Kasumi-1 (cell line): ENCODE measurements around the gene CCDC71L.

ENCODE experiments used
- DNase-seq, 2 experiments: peaks; one replicate each; lab custom pipeline; 2025; lab: John Stamatoyannopoulos, UW

The CCDC71L gene

DNA sequence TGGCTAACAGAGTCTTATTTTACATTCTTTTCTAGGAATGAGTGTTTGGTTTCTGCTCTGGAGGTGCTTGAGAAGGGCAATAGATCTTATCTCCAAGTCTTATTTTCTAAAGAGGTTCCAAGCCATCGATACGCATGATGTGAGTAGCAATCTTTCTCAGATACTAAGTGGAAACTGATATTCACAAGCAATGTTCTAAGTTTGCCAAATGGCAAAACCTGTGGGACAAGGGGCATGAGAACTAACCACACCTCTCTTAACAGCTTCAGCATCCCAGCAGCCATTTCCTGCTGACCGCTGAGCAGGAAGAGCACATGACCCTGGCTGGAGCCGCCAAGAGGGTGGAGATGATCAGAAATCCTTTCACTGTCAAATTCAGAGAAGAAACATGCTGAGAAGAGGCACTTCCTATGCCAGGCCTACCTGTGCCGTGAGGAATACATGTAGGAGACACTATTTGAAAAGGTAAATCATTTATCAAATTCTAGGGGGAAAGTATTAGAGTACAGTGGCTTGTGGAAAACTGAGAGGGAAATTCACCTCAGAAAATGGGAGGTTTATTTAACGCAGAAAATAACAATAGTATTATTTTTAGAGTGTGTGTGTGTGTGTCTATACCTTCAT, 35.2 kb downstream of the CCDC71L start:
- DNase-seq, result no peak

DNA sequence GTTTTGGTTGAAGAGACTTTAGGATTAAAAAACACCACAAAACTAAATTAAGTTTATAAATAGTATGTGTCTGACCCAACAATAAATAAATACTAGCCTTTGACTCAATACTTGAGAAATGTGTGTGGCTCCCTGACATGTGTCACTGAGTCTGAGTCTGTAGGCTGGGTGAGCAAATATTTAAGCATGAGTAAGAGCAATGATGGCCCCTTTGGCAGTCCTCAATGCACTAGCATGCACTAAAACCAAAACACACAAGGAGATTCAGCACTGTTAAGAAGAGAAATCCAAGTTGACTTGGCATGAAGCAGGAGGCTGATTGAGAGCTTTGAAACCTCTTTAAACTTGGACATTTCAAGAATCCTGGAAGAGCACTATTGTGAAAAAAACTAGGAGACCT, 37.1 kb downstream of the CCDC71L start:
- no peak for DNase-seq

DNA sequence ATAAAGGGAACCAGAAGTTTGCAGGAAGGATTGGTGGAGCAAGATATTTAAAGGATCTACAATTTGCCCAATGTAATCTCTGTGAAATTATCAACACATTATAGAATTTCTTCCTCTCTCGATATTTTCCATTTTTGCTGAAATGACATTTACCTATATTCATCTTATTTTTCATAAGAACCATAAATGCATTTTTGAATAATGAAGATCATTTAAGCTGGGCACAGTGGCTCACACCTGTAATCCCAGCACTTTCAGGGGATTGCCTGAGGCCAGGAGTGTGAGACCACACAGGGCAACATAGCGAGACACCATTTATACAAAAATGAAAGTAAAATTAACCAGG, 37.7 kb downstream of the CCDC71L start:
- no peak for DNase-seq

DNA sequence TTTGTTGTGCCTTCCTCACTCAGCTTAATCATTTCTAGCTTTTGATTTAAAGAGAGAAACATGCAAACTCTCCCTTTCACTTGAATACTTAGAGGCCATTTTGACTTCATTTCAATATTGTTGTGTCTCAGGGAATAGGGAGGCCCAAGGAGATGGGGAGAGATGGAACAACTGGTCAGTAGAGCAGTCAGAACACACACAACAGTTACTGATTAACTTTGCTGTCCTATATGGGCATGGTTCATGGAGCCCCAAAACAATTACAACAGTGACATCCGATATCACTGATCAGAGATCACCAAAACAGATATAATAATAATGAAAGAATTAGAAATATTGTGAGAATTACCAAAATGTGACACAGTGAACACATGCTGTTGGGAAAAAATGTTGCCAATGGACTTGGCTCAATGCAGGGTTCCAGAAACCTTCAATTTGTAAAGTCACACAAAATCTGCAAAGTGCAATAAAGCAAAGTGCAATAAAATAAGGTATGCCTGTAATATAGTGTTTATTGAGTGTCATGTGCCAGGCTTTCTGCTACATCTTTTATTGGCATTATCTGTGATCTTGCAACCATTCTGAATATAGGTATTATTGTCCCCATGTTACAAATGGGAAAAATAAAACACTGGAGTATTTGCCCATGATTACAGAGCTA, 38.2 kb downstream of the CCDC71L start:
- DNase-seq, result no peak

DNA sequence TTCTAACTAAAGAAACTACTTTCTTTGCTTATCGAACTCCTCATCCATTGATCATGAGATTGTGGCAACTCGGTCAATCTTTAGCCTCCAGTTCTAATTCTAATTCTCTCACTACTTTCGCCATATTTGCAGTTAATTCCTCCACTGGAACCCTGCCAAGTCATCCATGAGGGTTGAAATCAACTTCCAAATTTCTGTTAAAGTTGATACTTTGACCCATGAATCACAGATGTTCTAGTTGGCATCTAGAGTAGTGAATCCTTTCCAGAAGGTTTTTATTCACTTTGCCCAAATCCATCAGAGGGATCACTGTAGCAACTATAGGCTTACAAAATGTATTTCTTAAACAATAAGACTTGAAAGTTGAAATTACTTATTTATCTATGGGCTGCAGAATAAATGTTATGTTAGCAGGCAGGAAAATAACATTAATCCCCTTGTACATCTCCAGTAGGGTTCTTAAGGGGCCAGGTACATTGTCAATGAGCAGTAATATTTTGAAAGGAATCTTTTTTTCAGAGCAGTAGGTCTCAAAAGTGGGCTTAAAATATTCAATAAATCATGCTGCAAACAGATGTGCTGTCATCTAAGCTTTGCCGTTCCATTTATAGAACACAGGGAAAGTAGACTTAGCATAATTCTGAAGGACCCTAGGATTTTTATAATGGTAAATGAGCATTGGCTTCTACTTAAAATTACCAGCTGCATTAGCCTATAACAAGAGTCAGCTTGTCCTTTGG, 39.4 kb downstream of the CCDC71L start:
- DNase-seq, result no peak

DNA sequence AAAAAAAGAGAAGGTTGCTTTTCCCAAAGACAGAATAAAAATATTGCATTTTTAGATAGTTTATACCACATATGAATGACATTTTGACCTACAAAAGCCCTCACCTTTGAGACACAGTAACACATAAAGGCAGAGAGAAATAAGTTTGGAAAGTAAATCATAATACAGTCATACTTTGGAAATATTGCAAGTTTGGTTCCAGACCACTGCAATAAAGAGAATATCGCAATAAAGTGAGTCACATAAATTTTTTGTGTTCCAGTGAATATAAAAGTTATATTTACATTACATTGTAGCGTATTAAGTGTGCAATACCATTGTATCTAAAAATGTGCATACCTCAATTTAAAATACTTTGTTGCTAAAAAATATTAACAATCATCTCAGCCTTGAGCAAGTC, 40.3 kb downstream of the CCDC71L start:
- DNase-seq, result no peak

DNA sequence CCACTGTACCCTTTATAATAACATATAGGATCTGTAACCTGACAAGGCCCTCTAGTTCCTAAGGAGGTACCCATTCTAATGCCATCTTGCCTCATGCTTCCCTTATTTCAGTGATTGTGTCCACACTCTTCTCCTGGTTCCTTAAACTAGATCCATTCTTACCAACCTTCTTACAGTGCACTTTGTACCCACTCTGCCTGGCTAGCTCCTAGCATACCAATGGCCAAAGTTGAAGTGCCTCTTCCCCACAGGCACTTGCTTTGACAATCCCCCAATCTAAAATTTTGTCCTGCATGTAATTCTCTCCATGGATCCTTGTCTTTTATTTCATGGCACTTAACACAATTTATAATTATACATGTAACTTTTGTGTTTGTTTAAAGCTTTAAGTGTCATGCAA, 40.9 kb downstream of the CCDC71L start:
- no peak for DNase-seq

DNA sequence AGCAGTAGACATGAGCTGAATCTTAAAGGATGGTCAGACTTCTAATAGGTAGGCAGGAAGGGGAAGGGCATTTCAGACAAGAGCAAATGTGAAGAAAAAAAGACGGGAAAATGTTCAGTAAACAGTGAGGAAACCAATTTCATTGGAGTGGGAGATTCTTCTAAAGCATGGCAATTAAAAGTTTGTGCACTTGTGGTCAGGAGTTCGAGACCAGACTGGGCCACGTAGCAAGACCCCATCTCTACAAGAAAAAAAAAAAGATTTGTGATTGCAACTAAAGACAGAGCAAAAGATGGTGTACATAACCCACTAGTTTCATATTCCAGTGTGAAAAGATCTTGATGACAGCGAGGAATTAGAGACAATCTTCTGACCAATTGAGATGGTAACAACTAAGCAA, 41.7 kb downstream of the CCDC71L start:
- no peak for DNase-seq

DNA sequence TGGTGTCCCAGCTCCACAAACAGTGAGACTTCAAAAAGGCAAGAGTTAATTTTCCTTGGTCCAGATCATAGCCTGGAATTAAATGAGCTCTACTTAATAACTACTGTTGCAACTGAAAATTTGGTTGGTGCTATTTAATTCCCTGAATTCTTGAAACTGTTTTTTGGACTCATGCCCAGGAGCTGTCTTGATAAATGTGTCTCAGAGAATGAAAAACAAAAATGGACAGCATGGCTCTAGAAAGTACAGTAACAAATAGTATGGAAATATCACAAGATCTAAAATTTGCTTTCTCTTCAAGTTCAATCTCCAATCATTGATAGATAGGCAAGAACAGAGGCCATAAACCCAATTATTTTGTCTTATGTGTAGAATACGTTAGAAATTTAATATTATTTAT, 42.5 kb downstream of the CCDC71L start:
- no peak for DNase-seq

DNA sequence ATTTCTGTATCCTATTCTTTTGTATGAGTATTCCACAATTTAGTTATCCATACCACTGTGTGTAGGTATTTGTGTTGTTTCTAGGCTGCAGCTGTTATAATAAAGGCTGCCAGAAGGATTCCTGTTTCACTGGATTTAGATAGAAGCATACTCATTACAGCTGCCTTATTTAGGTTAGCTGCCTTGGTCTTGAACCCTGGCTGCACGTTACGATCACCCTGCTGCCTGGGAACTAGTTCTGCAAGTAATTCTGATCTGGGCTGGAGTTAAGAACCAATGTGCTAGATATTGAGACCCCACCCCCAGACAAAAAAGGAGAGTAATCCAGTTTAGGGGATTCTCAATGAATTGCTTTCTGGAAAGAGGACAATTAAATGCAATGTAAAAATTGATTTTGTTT, 43.1 kb downstream of the CCDC71L start:
- no peak for DNase-seq

DNA sequence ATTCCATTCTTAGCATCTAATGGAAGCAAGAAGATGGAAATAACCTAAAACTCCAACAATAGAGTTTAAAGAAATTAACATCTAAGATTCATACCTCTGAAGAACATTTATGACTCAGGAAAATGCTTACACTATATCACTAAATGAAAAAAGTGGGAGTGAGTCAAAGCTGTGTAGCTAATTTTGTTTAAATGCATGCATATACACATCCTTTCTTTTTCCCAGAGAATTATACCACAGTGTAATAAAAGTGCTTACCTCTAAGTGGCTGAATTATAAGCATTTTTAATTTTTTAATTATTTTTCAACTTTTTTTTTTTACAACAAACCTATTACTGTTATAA, 44.3 kb downstream of the CCDC71L start:
- no peak for DNase-seq

DNA sequence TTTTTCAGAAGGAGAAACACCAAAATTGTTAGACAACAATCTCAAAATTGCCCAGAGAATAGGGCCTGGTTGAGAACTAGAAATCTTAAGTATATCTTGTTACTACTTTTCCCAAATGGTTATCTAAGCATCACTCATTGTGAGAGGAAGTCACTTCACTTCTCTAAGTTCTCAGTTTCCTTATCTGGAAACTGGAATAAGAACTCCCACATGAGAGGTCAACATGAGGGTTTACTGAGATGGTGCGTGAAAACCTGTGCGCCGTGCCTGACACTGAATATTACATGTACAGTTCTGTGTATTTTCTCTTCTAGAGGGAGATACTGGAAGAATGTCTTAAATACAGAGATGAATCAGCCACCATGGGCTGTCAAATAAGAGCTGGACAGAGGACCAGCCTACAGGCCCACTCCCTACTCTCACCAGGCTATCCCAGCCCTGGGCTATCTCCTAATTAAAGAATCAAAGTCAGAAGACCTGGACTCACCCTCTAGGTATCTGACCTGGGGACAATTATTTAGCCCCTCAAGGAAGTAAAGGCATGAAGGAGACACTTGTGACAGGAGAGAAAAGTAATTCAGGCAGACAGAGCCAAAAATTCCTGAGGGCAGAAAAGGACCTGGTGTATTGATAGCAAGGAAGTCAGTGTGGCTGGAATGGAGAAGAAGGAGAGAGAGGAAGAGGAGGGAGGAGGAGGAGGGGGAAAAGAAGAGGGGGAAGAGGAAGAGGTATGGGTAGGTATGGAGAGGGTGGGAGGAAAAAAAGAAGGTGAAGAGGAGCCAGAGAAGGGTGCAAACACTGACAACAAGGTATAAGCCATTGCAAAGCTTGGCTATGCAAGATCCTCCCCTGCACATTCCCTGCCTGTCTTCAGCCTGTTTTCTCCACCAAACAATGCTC, 44.9 kb downstream of the CCDC71L start:
- no peak for DNase-seq

DNA sequence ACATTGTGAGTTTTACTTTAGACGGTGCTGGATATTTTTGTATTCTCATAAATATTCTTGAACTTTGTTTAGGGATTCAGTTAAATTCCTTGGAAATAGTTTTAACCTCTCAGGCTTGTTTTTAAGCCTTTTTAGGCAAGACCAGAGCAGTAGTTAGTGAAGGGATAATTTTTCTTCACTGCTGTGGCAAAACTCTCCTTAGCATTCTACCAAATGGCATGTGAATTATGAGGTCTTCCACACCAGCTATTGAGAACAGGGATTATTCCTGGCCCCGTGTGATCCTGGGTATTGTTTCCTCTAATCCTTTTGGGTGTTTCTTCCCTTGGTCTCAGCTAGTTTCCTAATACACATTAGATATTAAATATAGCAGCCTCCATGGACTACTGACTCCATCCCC, 46.2 kb downstream of the CCDC71L start:
- no peak for DNase-seq

DNA sequence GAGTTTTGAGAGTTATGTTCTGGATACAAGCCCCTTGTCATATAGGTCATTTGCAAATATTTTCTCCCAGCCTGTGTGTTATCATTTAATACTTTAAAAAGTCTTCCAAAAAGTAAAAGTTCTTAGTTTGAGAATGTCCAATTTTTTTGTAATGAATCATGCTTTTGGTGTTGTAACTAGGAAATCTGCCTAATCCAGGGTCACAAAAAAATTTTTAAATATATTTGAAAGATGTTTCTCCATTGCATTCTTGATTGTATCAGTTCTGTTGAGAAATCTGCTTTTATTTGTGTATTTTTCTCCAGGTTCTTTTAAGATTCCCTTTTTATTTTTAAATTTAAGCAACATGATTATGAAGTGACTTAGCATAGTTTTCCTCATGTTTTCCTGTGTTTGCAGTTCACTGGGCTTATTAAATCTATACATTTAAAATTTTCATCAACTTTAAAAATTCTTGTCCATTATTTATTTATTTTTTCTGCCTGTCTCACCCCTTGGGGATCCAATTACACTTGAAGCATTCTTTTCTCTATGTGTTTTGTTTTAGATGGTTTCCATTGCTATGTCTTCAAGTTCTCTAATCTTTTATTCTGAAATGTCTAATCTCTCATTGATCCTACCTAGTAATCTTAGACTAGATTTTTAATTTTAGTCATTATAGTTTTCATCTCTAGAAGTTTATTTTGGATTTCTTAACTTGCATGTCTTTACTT, 47.0 kb downstream of the CCDC71L start:
- DNase-seq, result no peak

DNA sequence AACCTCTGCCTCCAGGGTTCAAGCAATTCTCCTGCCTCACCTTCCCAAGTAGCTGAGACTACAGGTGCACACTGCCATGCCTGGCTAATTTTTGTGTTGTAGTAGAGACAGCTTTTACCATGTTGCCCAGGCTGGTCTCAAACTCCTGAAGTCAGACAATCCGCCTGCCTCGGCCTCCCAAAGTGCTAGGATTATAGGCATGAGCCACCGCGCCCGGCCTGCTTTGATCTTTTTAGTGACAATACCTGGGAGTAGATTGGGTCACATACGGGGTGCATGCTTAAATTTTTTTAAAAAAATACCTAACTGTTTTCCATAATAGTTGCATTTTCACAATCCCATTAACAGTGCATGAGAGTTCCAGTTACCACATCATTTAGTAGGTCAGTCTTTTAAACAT, 47.7 kb downstream of the CCDC71L start:
- DNase-seq, result no peak

DNA sequence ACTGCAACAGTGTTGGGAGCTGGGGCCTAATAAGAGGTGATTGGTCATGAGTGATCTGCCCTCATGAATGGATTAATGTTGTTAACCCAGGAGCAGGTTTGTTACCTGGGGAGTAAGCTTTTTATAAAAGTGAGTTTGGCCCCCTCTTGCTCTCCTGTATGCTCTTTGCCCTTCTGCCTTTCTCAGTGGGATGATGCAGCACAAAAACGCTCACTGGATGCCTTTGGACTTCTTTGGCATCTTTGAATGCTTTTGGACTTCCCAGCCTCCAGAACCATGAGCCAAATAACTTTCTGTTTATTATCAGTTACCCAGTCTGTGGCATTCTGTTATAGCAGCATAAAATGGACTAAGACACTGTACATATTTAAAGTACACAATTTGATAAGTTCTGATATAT, 48.5 kb downstream of the CCDC71L start:
- DNase-seq, result no peak

DNA sequence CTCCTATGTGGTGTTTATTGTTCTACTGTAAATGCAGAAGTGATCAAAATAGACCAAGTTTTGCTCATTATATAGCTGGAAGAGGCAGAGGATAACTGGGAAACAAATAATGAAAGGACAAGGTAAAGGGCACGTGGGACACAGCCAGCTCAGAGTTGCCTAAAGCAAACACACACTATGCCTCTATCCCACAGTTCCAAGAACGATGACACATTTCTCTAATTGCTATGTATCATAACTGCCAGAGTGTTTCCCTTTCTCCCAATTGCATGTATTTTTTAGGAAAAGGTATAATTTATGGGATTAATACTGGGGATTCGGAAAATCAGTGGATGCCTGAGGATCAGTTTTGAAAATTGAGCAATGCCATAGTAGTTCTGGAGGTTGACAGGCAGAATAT, 49.0 kb downstream of the CCDC71L start:
- DNase-seq, result no peak

DNA sequence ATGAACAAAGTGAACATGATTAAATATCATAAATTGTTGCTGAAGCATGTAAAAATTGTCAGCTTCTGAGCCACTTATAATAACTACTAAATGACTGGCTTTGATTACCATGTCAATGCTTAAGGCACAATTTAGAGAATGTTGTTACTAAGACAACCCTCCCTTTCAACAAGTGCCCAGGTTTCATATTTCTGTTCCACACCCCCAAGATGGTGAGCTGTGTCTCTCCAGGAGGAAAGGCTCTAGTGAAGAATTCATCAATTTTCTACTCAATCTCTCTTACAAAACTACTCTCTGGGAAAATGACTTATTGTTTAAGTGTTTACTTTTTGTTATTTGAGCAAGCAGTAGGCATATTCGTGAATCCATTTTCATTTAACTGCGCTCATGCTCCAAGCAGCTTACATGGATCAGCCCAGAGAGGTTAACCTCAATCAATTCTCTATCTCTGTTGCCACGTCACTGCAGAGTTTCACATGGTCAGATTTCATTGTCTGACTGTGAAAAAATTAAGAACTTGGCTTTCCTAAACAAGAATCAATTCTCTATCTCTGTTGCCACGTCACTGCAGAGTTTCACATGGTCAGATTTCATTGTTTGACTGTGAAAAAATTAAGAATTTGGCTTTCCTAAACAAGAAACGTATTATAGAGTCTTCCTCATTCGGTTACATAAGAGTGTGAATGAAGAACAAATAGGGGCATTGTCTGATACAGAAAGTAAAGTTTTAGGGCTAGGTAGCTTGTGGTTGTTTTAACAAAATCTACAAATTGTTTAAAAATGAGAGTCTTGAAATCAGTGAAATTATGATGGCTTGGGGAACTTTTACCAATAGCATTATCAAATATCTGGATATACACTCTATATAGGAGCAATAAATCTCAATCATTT, 49.7 kb downstream of the CCDC71L start:
- no peak for DNase-seq

DNA sequence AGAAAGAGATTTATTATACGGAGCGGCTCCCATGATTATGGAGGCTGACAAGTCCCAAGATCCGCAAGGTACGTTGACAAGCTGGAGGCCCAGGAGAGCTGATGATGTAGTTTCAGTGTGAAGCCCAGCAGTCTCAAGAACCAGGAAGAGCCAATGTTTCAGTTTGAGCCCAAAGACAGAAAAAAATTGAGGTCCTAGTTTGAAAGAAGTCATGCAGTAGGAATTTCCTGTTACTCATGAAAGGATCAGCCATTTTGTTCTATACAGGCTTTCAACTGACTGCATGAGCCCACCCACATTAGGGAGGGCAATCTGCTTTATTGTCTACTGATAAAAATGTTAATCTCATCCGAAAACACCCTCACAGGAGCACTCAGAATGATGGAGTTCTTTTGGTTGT, 51.5 kb downstream of the CCDC71L start:
- no peak for DNase-seq

DNA sequence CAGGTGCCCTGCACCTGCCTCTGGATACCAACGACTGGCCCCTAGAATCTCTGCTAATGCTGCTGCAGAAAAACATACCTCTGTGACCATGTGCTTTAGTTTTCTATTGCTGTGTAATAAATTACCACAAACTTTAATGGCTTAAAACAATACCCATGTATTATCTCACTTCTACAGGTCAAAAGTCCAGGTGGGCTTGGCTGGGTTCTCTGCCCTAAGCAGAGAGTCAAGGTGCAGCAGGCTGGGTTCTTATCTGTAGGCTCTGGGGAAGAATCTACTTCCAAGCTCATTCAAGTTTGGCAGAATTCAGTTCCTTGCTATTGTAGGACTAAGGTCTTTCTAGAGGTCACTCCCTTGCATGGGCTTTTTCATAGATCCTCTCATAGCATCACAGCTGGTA, 52.3 kb downstream of the CCDC71L start:
- no peak for DNase-seq
